ENCODE data around the gene CCSER1.
"Not testable (repeated sequence)": the region's sequence is repeated elsewhere in the genome, so short reads cannot be mapped to it uniquely, and the experiment has no call there.

The CCSER1 gene

GRCh38 chr4:90306810-90307209 is 179.6 kb downstream of the CCSER1 start:
- no peak for DNase-seq

GRCh38 chr4:90317140-90317539 is 189.9 kb downstream of the CCSER1 start:
- DNase-seq = not testable (repeated sequence)

DNA sequence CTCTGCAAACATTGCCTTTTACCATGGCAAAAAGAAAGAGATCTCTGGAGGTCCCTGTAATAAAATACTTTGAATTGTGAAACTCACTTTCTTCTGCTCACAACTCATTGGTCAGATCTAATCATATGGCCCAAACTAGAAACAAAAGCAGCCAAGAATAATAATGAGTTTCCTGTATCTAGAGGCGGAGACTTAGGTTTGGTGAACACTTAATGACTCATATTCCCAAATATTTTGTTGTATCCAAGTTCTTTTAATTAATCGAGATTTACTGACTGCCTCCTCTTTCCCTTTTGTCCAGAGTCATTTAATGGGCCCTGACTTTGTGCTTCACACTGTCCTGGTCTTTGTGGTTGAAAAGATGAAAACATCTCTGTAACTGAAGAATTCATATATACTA is 190.6 kb downstream of the CCSER1 start:
- peak; percentile 26 for DNase-seq

DNA sequence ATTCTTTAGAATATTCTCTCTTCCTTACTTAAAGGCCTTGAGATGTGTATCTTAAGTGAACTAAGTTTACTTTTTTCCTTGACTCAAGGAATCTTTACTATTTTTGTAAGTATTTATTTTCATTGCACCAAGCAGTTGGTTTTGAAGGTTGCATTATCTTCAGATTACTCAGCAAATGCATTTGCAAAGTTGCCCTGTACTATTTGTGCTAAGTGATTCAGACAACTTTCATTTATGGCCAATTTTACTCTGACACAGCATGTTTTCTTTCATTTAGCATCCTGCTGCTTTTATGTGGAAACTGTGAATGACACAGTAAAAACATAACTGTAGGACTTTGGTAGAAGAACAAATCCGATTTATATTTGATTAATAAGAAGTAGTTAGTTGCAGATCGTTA is 191.0 kb downstream of the CCSER1 start:
- peak; percentile 35 for DNase-seq

DNA sequence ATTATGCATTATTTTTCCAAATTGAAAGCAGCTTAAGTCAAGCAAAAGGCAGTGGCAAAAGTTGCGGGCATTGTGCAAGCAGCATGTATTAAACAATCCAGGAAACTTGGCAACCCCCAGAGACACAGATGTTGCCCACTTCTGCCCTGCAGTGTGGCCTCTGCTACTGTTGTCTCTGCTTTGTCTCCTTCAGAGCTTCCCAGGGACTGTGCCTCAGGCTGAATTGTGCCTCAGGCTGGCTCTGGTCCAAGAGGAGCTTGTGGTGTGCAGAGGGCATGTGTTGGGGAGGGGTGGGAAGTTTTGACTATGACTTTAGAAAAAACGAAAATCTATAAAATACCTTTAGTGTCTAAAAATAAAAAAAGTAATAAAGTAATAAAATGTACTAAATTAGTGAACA is 201.4 kb downstream of the CCSER1 start:
- DNase-seq = peak; percentile 62

DNA sequence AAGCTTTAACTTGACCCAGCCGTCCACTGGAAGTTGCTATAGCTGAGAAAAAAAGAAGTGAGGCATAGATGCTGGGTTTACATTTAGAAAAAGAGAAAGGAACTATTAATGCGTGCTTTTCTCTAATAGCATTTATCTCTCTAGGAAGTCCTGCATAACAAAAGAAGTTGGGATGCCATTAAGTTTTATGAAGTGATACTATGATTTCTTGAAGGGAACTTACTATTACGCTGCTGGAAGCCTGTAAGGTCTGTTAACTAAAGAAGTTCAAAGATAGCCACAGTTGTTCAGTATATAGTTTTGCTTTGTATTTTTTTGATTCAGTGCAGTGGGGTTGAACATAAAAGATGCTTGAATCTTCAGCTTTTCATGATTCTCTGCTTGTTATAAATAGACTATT is 203.4 kb downstream of the CCSER1 start:
- DNase-seq = no peak

DNA sequence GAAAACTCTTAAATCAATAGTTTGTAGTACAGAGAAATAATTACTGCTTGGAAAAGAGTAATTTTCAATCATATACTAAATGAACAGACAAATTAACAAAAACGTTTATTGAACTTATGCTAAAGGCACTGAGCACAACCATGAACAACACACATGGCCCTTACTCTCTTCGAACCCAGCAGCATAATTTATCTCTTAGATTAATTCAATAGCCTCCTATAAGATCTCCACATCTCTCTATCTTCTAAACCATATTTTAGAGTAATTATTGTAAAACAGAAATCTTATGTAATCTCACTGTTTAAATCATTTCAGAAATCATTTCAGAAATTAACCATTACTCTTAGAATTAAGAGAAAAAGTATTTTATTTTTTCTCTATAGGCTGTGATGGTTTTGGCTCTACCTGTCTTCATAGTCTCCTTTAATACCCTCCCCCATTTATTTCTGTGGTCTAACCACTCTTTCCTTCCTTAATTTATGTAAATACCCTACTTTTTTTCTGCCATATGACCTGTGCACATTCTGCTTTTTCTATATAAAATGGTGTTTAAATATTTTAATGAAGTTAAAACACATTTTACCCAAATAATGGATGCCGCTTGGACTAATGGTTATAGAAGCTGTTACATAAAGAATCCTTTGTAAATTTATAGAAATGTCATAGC is 218.5 kb downstream of the CCSER1 start:
- no peak for DNase-seq

- no peak for DNase-seq
Observed at GRCh38 chr4:90349636-90350035, 222.4 kb downstream of the CCSER1 start.

GRCh38 chr4:90357117-90357710 is 230.0 kb downstream of the CCSER1 start:
- DNase-seq = peak; percentile 73

GRCh38 chr4:90375081-90375480 is 247.9 kb downstream of the CCSER1 start:
- DNase-seq = no peak

DNA sequence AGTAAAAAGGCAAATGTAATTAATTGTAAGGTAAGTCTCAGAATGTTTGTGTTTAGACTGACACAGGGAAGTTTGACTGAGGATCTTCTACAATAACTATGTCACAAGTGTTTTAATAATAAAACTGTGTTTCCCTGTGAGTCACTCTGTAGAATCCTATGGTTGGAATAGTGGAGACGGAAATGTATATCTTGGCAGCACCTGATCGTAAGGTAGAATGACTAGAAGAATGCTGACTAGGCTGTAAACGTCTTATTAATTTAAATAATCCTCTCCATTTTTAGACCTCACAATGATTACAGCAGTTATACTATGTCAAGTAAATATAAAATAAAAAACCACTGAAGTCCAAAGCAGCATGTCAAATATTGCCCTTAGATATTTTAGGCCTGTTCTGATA is 266.0 kb downstream of the CCSER1 start:
- no peak for DNase-seq

GRCh38 chr4:90403781-90404180 is 276.6 kb downstream of the CCSER1 start:
- no peak for DNase-seq

DNA sequence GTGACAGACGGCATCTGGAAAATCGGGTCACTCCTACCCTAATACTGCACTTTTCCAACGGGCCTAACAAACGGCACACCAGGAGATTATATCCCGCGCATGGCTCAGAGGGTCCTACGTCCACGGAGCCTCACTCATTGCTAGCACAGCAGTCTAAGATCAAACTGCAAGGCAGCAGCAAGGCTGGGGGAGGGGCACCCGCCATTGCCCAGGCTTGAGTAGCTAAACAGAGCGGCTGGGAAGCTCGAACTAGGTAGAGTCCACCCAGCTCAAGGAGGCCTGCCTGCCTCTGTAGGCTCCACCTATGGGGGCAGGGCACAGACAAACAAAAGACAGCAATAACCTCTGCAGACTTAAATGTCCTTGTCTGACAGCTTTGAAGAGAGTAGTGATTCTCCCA is 280.7 kb downstream of the CCSER1 start:
- DNase-seq = not testable (repeated sequence)

DNA sequence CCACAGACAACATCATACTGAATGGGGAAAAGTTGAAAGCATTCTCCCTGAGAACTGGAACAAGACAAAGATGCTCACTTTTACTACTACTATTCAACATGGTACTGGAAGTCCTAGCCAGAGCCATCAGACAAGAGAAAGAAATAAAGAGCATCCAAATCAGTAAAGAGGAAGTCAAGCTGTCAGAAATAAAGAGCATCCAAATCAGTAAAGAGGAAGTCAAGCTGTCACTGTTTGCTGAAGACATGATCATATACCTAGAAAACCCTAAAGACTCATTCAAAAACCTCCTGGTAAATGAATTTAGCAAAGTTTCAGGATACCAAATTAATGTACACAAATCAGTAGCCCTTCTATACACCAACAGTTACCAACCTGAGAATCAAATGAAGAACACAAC is 285.6 kb downstream of the CCSER1 start:
- not testable (repeated sequence) for DNase-seq

DNA sequence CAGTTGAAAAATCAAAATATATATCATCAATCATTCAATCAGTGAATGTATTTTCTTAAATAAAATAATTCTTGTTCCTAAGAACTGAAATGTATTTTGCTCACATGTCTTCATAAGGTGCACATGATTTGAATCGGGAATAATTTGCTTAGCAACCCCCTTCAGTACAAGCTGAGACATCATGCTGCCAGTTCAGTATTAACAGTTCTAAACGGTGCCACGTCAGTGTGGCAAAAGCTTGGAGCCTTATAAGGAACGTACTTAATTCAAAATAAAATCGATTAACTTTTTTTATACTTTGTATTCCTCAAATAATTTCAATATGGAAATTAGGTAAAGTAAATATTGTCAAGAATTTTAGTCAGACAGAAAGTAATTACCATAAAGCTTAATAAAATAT is 287.9 kb downstream of the CCSER1 start:
- DNase-seq = no peak

GRCh38 chr4:90419124-90419711 is 292.0 kb downstream of the CCSER1 start:
- DNase-seq = peak; percentile 76

- no peak for DNase-seq
Observed at GRCh38 chr4:90421161-90421560, 294.0 kb downstream of the CCSER1 start.

DNA sequence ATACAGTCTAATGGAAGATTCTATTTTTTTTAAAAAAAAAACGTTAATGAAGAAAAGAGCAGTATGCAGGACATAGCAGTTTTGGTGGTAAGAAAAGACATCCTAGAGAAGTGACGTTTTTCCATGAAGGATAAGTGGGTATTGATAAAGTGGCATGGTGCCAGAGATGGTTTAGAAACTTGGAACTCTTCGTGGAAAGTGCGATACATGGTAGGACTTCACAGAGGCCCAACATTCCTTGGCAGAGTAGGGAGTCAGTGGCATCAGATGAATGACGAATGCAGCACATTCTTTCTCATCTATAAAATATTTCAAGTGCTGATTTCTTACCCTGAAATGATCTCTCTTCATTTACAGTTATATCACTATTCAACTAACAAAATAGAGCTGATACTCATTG is 298.7 kb downstream of the CCSER1 start:
- no peak for DNase-seq

GRCh38 chr4:90438522-90438921 is 311.3 kb downstream of the CCSER1 start:
- no peak for DNase-seq

DNA sequence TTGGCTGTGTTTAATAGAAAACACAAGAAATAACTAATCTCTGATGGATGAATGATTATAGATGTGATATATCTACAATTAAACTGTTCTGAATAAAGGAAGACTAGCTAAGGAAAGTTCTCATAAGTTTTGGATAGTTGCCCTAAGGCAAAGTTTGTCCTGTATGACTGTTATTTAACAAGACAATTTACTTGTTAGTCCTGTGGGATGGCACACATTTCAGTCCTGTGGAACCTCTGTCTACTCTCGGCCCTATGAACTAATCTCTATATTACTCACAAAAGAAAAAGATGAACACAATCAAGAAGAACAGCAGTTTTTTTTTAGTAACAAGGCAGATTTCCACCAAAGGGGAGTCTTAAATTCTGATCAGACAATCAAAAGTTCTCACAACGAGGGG is 314.6 kb downstream of the CCSER1 start:
- no peak for DNase-seq

DNA sequence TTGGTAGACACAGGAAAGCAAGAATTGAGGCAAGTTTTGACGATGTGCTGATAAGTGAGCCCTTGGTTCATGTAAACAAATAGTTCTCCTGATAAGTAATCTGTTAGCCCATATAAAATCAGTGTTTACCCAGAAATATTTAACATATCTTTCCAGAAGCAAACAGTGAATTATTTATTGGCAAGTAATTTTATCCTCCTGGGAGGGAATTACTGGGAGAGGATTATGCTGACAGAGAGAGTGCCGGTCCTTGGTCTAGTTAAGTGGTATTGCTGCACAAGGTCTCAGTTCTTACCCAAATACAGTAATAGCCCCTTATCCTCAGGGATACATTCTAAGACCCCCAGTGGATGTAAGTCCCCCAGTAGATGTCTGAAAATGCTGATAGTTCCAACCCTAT is 315.4 kb downstream of the CCSER1 start:
- no peak for DNase-seq

GRCh38 chr4:90443231-90443630 is 316.0 kb downstream of the CCSER1 start:
- no peak for DNase-seq

GRCh38 chr4:90444904-90445303 is 317.7 kb downstream of the CCSER1 start:
- no peak for DNase-seq

DNA sequence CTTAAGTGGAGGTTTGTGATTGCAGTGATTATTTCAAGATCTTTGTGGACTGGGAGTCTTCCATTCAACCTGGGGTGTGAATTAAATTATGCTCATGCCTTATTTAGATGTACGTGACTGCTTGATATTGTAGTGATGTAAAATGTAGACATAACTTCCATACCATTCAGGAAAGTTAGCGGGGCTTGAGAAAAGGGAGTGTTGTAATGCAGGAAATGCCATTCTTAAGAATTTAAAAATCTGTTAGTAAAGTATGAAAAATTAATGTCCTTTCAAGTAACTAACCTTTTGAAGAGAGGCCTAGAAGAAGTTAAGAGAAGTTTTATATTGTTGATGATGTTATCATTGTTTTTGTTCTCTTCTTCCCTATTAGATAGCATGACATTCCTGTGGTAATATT is 318.2 kb downstream of the CCSER1 start:
- no peak for DNase-seq

- DNase-seq = no peak
Observed at GRCh38 chr4:90449626-90450025, 322.4 kb downstream of the CCSER1 start.
